Bronchial epithelial cell (primary cell): ENCODE measurements around the gene KRT14. TPM values are rescaled to one million over a fixed set of nuclear protein-coding genes. Genes with fewer than 3 reads are reported as not detected.

Experiments
- DNase-seq: peaks from one replicate; pipeline ENCODE4 v3.0.0-alpha.2; 2010; ENCODE audit warnings: low read depth
- FAIRE-seq: peaks from 2 replicates; lab custom pipeline; 2011; peaks lifted over from hg19 to GRCh38; lab: Jason Lieb, UNC
- H3K27me3 ChIP-seq: 2 replicates; pipeline ENCODE4 v1.5.1; 2011; ENCODE audit warnings: low read length; ENCODE audit not compliant: control insufficient read depth, insufficient read depth
- H3K36me3 ChIP-seq: 2 replicates; pipeline ENCODE4 v1.5.1; 2011; ENCODE audit warnings: low read length; ENCODE audit not compliant: control insufficient read depth, insufficient read depth
- H3K4me3 ChIP-seq: 2 replicates; pipeline ENCODE4 v1.5.1; 2011; ENCODE audit warnings: mild to moderate bottlenecking, low read depth, low read length, control low read depth
- total RNA-seq: library from RNA; depleted of rRNA; stranded (reverse); fragments of >200 nt; gene quantifications from 2 replicates; pipeline ENCODE4 v1.2.1, GENCODE V29; 2014
- TF ChIP-seq, protein P1 (sequence below): IDR thresholded peaks from 2 replicates; pipeline ENCODE4 v1.5.1; 2011; ENCODE audit warnings: mild to moderate bottlenecking, moderate library complexity, low read length, control low read depth, inconsistent platforms; ENCODE audit not compliant: insufficient read depth, severe bottlenecking

KRT14 gene
- total RNA-seq, 1 donor from 2014 or later, result 1,445 TPM

DNA sequence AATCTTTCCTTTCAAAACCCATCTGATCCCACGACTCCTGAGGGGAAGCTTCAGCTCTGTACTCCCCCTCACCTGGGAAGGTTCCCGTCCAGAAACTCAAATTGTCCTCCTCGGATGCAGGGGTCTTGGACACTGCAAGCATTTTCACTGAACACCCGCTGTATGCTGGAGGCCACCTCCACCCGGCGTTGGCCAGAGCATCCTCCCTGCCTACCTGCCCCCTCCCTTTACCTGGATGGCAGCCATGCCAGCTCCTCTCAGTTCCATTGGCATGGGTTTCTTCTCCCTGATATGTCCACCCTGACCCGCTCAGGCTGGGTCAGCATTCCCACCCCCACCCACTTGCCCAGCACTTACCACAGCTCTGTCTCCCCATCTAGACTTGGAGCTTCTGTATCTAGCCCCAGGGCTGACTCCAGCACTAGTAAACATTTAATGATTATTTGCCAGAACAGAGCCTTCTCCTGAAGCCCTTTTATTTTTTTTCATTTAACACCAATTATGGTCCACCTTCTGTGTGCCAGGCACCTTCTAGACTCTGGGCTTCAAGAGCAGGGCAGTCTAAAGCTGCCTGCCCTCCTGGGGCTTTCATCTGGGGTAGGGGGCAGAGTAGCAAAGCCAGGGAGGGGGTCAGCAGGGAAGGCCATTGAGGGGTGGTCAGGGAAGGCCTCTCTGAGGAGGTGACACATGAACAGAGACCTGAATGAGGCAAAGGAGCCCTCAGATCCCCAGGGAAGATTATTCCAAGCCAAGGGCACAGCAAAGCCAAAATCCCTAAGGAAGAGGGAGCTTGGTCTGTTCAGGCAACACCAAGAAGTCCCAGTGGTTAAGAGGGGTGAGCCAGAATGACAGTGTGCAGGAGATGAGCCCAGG lies 49.7 kb downstream of the KRT14 start:
- TF ChIP-seq, protein P1, sequence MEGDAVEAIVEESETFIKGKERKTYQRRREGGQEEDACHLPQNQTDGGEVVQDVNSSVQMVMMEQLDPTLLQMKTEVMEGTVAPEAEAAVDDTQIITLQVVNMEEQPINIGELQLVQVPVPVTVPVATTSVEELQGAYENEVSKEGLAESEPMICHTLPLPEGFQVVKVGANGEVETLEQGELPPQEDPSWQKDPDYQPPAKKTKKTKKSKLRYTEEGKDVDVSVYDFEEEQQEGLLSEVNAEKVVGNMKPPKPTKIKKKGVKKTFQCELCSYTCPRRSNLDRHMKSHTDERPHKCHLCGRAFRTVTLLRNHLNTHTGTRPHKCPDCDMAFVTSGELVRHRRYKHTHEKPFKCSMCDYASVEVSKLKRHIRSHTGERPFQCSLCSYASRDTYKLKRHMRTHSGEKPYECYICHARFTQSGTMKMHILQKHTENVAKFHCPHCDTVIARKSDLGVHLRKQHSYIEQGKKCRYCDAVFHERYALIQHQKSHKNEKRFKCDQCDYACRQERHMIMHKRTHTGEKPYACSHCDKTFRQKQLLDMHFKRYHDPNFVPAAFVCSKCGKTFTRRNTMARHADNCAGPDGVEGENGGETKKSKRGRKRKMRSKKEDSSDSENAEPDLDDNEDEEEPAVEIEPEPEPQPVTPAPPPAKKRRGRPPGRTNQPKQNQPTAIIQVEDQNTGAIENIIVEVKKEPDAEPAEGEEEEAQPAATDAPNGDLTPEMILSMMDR, result no peak
- Histone ChIP-seq H3K4me3 (no peak overlapping the region), H3K27me3 (no peaks in the 10 kb centered on the region), H3K36me3 (no peaks in the 10 kb centered on the region)
- no peak for DNase-seq
- FAIRE-seq, result no peak

DNA sequence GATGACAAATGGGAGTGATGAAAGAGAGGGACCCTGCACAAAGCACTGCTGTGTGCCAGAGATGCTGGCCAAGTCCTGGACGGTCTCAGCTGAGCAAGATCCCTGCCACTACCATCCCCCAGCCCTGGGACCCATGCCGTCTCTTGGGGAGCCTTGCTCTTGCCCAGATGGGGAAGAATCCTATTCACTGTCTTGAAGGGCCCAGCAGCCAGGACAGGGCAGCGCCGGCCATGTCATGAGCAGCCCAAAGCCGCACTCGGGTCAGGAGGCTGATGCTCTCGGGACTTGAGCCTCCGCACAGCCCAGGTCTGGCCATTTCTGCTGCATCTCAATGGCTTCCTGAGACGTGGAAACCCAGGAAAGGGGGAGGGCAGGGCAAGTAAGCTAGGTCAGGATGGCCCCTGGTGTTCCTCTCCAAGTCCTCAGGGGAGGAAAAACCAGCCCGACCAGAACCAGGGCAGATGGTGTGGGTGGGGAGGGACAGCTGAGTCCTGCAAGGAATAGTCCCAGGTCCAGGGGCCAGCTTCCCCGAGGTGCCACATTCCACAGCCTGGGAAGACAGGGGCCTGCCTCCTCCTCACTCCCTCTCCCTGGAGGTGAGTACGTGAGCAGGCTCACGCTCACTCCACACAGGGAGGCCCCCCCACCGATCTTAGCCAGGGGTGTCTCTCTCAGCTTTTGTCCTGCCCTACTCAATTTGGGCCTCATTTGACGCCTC lies 50.8 kb downstream of the KRT14 start:
- TF ChIP-seq, protein P1, result no peak
- DNase-seq (peak; percentile 37), FAIRE-seq (no peak)
- Histone ChIP-seq H3K4me3 (no peak overlapping the region), H3K27me3 (no peaks in the 10 kb centered on the region), H3K36me3 (no peaks in the 10 kb centered on the region)

DNA sequence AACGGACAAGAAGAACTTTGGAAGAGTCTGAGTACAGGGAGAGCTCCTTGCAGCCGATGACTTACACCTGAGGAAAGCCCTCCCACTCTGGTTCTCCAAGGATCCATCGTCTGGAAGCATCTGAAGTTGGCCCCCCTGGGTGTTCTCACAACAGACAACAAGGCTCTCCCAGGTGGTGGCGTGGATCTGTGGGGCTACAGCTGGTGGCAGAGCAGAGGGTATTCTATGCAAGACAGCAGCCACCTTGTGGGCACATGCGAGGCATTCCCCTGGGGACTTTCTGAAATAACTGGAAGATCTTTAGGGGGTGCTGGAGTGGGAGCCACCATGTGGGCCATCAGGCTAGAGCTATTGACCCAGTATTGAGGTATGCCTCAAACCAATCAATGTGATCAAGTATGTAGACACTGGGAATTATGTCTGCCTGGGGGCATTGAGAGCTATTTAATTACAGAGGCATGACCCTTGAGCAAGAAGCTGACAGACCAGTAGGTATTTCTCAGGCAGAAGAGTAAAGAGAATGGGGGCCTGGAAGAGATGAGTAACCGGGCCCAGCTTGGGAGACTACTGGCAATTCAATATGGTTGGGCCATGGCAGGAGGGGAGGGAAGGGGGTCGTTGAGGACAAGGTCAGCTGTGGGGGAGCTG lies 51.7 kb downstream of the KRT14 start:
- Histone ChIP-seq H3K36me3 (no peaks in the 10 kb centered on the region), H3K27me3 (no peaks in the 10 kb centered on the region), H3K4me3 (no peak overlapping the region)
- DNase-seq (no peak), FAIRE-seq (no peak)
- TF ChIP-seq, protein P1, result no peak

DNA sequence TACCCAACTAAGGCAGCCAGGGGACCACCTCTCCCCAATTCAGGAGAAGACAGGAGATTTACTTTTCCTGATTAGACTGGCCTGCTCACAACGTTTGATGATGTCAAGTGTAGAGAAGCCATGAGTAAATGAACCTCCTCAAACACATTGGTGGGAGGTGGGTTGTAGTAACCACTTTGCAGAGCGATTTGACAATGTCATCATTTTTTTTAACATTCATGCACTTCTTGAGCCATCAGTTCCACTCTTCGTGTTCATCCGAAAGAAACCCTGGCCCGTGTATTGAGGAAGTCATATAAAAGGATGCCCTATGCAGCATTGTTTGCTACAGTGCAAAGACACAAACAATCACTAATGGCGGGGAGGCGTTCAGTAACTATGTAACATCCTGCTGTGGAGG lies 53.1 kb downstream of the KRT14 start:
- no peaks in the 10 kb centered on the region for H3K36me3 ChIP-seq
- no peak overlapping the region for H3K4me3 ChIP-seq
- TF ChIP-seq, protein P1, result no peak
- H3K27me3 ChIP-seq, result no peaks in the 10 kb centered on the region
- DNase-seq (no peak), FAIRE-seq (no peak)

DNA sequence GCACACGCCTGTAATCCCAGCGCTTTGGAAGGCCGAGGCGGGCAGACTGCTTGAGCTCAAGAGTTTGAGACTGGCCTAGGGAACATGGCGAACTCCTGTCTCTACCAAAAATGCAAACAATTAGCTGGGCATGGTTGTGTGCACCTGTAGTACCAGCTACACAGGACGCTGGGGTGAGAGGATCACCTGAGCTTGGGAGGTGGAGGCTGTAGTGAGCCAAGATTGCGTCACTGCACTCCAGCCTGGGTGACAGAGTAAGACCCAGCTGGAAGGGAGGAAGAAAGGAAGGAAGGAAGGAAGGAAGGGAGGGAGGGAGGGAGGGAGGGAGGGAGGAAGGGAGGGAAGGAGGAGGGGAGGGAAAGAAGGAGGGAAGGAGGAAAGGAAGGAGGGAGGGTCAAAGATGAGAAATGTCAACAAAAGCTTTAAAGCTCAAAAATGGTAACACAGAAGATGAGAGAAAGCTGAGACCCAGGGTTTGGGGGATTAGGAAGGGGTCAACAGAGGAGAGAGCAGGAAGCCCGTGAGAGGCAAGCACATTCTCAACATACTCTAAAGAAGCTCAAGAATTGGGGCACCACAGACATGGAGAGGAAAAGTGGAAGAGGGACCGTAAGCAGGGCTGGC lies 53.6 kb downstream of the KRT14 start:
- DNase-seq, result peak; percentile 43
- Histone ChIP-seq H3K4me3 (no peak overlapping the region), H3K27me3 (no peaks in the 10 kb centered on the region), H3K36me3 (no peaks in the 10 kb centered on the region)
- TF ChIP-seq, protein P1, result no peak
- no peak for FAIRE-seq

Other genes starting within 250 kb of the KRT14 start
- gene KRT33A, start 236.1 kb downstream of the KRT14 start, total RNA-seq, result 0.13 TPM in 1 of 2 replicates, not detected in the other
- 0.79 and 1.7 TPM in 2 replicates for gene KRT33B, start 217.1 kb downstream of the KRT14 start, total RNA-seq
- gene KRT34, start 204.6 kb downstream of the KRT14 start, total RNA-seq, result 0.26 and 0.53 TPM in 2 replicates
- gene KRT31, start 189.3 kb downstream of the KRT14 start, total RNA-seq, result 0.26 TPM in 1 of 2 replicates, not detected in the other
- gene KRT37, start 162.3 kb downstream of the KRT14 start, total RNA-seq, result not detected in 2 replicates
- not detected in 2 replicates for gene KRT38, start 145.9 kb downstream of the KRT14 start, total RNA-seq
- 0.13 TPM in 1 of 2 replicates, not detected in the other for gene KRT32, start 119.5 kb downstream of the KRT14 start, total RNA-seq
- gene KRT35, start 105.7 kb downstream of the KRT14 start, total RNA-seq, result not detected in 2 replicates
- under 0.01 TPM in 1 of 2 replicates, not detected in the other for gene KRT36, start 97.0 kb downstream of the KRT14 start, total RNA-seq
- gene KRT13, start 81.3 kb downstream of the KRT14 start, total RNA-seq, result 112 and 242 TPM in 2 replicates
- gene KRT15, start 68.0 kb downstream of the KRT14 start, total RNA-seq, result 67.9 and 71.8 TPM in 2 replicates
- gene KRT19, start 58.6 kb downstream of the KRT14 start, total RNA-seq, result 3,104 and 4,112 TPM in 2 replicates
- 0.26 and 0.51 TPM in 2 replicates for gene KRT9, start 14.8 kb downstream of the KRT14 start, total RNA-seq
- gene KRT16, start 25.9 kb upstream of the KRT14 start, total RNA-seq, result 1,390 and 10,131 TPM in 2 replicates
- 25,286 and 30,463 TPM in 2 replicates for gene KRT17, start 37.7 kb upstream of the KRT14 start, total RNA-seq
- 191 and 204 TPM in 2 replicates for gene EIF1, start 102.0 kb upstream of the KRT14 start, total RNA-seq
- gene GAST, start 125.4 kb upstream of the KRT14 start, total RNA-seq, result 0.90 TPM in 1 of 2 replicates, not detected in the other
- 2.6 and 5.0 TPM in 2 replicates for gene HAP1, start 147.7 kb upstream of the KRT14 start, total RNA-seq
- gene JUP, start 199.8 kb upstream of the KRT14 start, total RNA-seq, result 227 and 407 TPM in 2 replicates
- gene P3H4, start 225.1 kb upstream of the KRT14 start, total RNA-seq, result 32.1 and 47.1 TPM in 2 replicates
- gene FKBP10, start 226.1 kb upstream of the KRT14 start, total RNA-seq, result 64.1 and 81.6 TPM in 2 replicates
- 81.2 and 124 TPM in 2 replicates for gene NT5C3B, start 249.3 kb upstream of the KRT14 start, total RNA-seq